ENCODE measurements around the gene LUM.
A peak's percentile ranks its signal among the peaks of the same experiment; 100 is the strongest.

LUM gene

GRCh38 chr12:91104812-91105466 is 6.4 kb downstream of the LUM start:
- no peak for DNase-seq (ENCODE audit: low read depth)
- TF ChIP-seq CTCF (IDR thresholded peaks at IDR 0.05; ENCODE audit: low read length, missing control alignments) = no peak
- no peak overlapping the region for H3K4me3 ChIP-seq (replicated peaks; ENCODE audit: low read depth, low read length)

GRCh38 chr12:91103624-91104023 is 7.7 kb downstream of the LUM start:
- DNase-seq (ENCODE audit: low read depth) = no peak
- H3K4me3 ChIP-seq (replicated peaks; ENCODE audit: low read depth, low read length) = no peak overlapping the region
- no peak for TF ChIP-seq CTCF (IDR thresholded peaks at IDR 0.05; ENCODE audit: low read length, missing control alignments)

- H3K4me3 ChIP-seq (replicated peaks; ENCODE audit: low read depth, low read length) = no peak overlapping the region
- DNase-seq (ENCODE audit: low read depth) = no peak
- no peak for TF ChIP-seq CTCF (IDR thresholded peaks at IDR 0.05; ENCODE audit: low read length, missing control alignments)
Measured at GRCh38 chr12:91103101-91103500, 8.2 kb downstream of the LUM start.

DNA sequence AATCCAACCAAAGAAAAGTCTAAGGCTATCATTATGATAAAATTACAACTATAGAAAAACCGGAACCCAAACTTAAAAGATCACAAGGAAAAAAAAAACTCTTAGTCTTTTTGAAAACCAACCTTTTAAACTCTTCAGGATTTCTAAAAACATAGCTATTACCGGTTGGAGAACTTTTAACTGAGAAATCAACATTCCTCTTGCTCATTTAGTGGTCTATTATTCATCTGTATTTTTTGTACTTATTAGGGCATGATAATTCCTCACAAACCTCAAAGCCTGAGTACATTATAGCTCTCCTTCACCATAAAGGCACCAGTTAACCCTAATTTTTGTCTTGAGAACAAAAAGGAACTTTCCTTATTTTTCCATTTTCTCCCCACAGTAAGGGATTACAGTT is 10.4 kb downstream of the LUM start:
- TF ChIP-seq CTCF (IDR thresholded peaks at IDR 0.05; ENCODE audit: low read length, missing control alignments) = no peak
- no peak overlapping the region for H3K4me3 ChIP-seq (replicated peaks; ENCODE audit: low read depth, low read length)
- DNase-seq (ENCODE audit: low read depth) = no peak

- no peak overlapping the region for H3K4me3 ChIP-seq (replicated peaks; ENCODE audit: low read depth, low read length)
- DNase-seq (ENCODE audit: low read depth) = no peak
- TF ChIP-seq CTCF (IDR thresholded peaks at IDR 0.05; ENCODE audit: low read length, missing control alignments) = no peak
Measured at GRCh38 chr12:91099836-91100235, 11.5 kb downstream of the LUM start.

GRCh38 chr12:91099341-91099740 is 12.0 kb downstream of the LUM start:
- H3K4me3 ChIP-seq (replicated peaks; ENCODE audit: low read depth, low read length) = no peak overlapping the region
- DNase-seq (ENCODE audit: low read depth) = no peak
- no peak for TF ChIP-seq CTCF (IDR thresholded peaks at IDR 0.05; ENCODE audit: low read length, missing control alignments)

DNA sequence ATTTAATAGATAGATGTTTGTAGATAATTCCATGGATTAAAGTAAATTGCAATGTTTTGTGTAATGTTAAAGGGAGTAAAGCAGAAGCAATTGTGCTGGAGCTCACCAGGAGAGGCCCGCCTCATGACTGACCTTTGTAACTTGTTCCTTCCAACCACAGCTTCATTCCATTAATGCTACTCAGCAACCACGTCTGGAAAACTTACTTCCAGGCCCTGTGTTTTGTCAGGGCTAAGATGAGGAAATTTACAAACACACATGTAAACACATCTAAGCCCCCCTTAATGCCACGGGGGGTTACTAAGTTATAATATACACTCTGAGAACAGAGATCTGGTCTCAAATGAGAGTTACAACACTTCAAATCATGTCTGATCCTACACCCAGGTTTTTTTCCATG is 12.4 kb downstream of the LUM start:
- H3K4me3 ChIP-seq (replicated peaks; ENCODE audit: low read depth, low read length) = no peak overlapping the region
- no peak for TF ChIP-seq CTCF (IDR thresholded peaks at IDR 0.05; ENCODE audit: low read length, missing control alignments)
- peak; percentile 94 for DNase-seq (ENCODE audit: low read depth)

All from fibroblast of pulmonary artery (primary cell).